ENCODE results near the gene ZBTB7C. TPM values are rescaled to one million over a fixed set of nuclear protein-coding genes. Genes with fewer than 3 reads are reported as not detected.

Gene ZBTB7C
- polyA plus RNA-seq, 1 donor (not counting 4 experiments of a cell fraction or from before 2014, with no cell fraction given) = 0.58 TPM

DNA sequence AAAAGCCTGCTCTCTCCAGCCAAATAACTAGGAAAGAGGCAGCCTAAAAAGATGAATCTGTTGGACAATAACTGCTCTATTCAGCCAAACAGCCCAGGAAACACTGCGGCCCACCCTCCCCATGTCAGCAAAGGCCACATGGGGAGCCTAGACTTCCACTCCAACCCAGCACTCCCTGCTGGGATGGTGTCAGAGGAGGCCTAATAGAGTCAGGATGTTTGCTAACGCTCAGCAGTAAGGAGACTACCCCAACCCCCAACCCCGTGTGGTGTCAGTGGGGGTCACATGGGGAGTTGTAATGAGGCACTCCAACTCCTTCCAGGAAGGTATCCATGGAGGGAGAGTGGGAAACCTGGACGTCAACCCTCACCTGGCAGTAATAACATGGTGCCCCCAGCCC, 41.6 kb downstream of the ZBTB7C start:
- H3K36me3 ChIP-seq (ENCODE audit: control insufficient read depth in 2 of 2, extremely low read depth in 1 of 2, insufficient read depth in 2 of 2, low read length in 2 of 2) = no peaks in the 10 kb centered on the region
- no peak overlapping the region for H3K27ac ChIP-seq (ENCODE audit: control insufficient read depth, insufficient read depth, low read length)
- H3K79me2 ChIP-seq (ENCODE audit: control insufficient read depth, insufficient read depth, low read length) = no peaks in the 10 kb centered on the region
- FAIRE-seq (no peak), DNase-seq (ENCODE audit: low read depth, low spot score) (no peak)
- TF ChIP-seq EZH2 (IDR thresholded peaks at IDR 0.05; ENCODE audit: low read length) = no peak
- TF ChIP-seq, protein P1, sequence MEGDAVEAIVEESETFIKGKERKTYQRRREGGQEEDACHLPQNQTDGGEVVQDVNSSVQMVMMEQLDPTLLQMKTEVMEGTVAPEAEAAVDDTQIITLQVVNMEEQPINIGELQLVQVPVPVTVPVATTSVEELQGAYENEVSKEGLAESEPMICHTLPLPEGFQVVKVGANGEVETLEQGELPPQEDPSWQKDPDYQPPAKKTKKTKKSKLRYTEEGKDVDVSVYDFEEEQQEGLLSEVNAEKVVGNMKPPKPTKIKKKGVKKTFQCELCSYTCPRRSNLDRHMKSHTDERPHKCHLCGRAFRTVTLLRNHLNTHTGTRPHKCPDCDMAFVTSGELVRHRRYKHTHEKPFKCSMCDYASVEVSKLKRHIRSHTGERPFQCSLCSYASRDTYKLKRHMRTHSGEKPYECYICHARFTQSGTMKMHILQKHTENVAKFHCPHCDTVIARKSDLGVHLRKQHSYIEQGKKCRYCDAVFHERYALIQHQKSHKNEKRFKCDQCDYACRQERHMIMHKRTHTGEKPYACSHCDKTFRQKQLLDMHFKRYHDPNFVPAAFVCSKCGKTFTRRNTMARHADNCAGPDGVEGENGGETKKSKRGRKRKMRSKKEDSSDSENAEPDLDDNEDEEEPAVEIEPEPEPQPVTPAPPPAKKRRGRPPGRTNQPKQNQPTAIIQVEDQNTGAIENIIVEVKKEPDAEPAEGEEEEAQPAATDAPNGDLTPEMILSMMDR (optimal IDR thresholded peaks at IDR 0.05 in 1 of 3, IDR thresholded peaks at IDR 0.05 in 1 of 3, conservative IDR thresholded peaks at IDR 0.05 in 1 of 3; ENCODE audit: extremely low read depth in 1 of 3, insufficient read depth in 2 of 3, low read length in 3 of 3) = no peak
- H3K4me2 ChIP-seq (ENCODE audit: control insufficient read depth, extremely low read depth, insufficient read depth, low read depth, low read length) = no peak overlapping the region
- no peaks in the 10 kb centered on the region for H3K9me1 ChIP-seq (ENCODE audit: control insufficient read depth, extremely low read depth, insufficient read depth, low read length)
- H3K9ac ChIP-seq (ENCODE audit: control insufficient read depth, extremely low read depth, insufficient read depth, low read length) = no peak overlapping the region
- H3K9me3 ChIP-seq (ENCODE audit: control insufficient read depth, low read depth, low read length) = no peaks in the 10 kb centered on the region
- no peaks in the 10 kb centered on the region for H4K20me1 ChIP-seq (ENCODE audit: control insufficient read depth, extremely low read depth, insufficient read depth, low read length)
- dilution Hi-C loops (cut with MboI; ENCODE audit: extremely low pct_ligation_motif_present, low sequenced_read_pairs) = no loop called here
- no peaks in the 10 kb centered on the region for H3K27me3 ChIP-seq (ENCODE audit: control insufficient read depth, extremely low read depth, insufficient read depth, low read length)
- no peak overlapping the region for H3K4me3 ChIP-seq (ENCODE audit: control insufficient read depth in 2 of 3, extremely low read depth in 1 of 3, insufficient read depth in 2 of 3, low read depth in 1 of 3, low read length in 3 of 3)
- no peak overlapping the region for H2AFZ ChIP-seq (ENCODE audit: control insufficient read depth, low read length)
- H3K4me1 ChIP-seq (ENCODE audit: control insufficient read depth, extremely low read depth, insufficient read depth, low read length) = no peaks in the 10 kb centered on the region

DNA sequence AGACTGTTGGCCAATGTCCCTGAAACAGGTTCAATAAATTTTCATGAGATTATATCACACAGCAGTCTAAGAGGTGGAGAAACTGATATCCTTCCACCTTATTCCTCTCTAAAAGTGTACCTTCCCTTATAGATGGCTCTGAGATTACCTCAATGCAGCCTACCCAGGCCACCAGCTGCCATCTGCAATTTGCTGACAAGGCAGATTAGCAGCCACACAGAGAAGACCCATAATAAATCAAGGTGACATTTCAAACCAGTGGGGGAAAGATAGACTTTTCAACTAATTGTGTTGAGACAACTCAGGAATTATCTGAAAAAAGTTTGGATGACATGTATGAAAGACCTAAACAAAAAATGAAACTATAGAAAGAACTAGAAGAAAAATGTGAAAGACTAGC, 43.2 kb downstream of the ZBTB7C start:
- dilution Hi-C loops (cut with MboI; ENCODE audit: extremely low pct_ligation_motif_present, low sequenced_read_pairs) = no loop called here
- H3K4me1 ChIP-seq (ENCODE audit: control insufficient read depth, extremely low read depth, insufficient read depth, low read length) = peaks cover 4% of the 10 kb centered on the region
- H3K36me3 ChIP-seq (ENCODE audit: control insufficient read depth in 2 of 2, extremely low read depth in 1 of 2, insufficient read depth in 2 of 2, low read length in 2 of 2) = no peaks in the 10 kb centered on the region
- H2AFZ ChIP-seq (ENCODE audit: control insufficient read depth, low read length) = no peak overlapping the region
- no peak overlapping the region for H3K27ac ChIP-seq (ENCODE audit: control insufficient read depth, insufficient read depth, low read length)
- no peaks in the 10 kb centered on the region for H3K27me3 ChIP-seq (ENCODE audit: control insufficient read depth, extremely low read depth, insufficient read depth, low read length)
- DNase-seq (ENCODE audit: low read depth, low spot score) (no peak), FAIRE-seq (no peak)
- H3K9ac ChIP-seq (ENCODE audit: control insufficient read depth, extremely low read depth, insufficient read depth, low read length) = no peak overlapping the region
- no peak overlapping the region for H3K4me2 ChIP-seq (ENCODE audit: control insufficient read depth, extremely low read depth, insufficient read depth, low read depth, low read length)
- H4K20me1 ChIP-seq (ENCODE audit: control insufficient read depth, extremely low read depth, insufficient read depth, low read length) = no peaks in the 10 kb centered on the region
- no peaks in the 10 kb centered on the region for H3K79me2 ChIP-seq (ENCODE audit: control insufficient read depth, insufficient read depth, low read length)
- H3K4me3 ChIP-seq (ENCODE audit: control insufficient read depth in 2 of 3, extremely low read depth in 1 of 3, insufficient read depth in 2 of 3, low read depth in 1 of 3, low read length in 3 of 3) = no peak overlapping the region
- no peak for TF ChIP-seq EZH2 (IDR thresholded peaks at IDR 0.05; ENCODE audit: low read length)
- TF ChIP-seq, protein P1 (optimal IDR thresholded peaks at IDR 0.05 in 1 of 3, IDR thresholded peaks at IDR 0.05 in 1 of 3, conservative IDR thresholded peaks at IDR 0.05 in 1 of 3; ENCODE audit: extremely low read depth in 1 of 3, insufficient read depth in 2 of 3, low read length in 3 of 3) = no peak
- no peaks in the 10 kb centered on the region for H3K9me3 ChIP-seq (ENCODE audit: control insufficient read depth, low read depth, low read length)
- H3K9me1 ChIP-seq (ENCODE audit: control insufficient read depth, extremely low read depth, insufficient read depth, low read length) = no peaks in the 10 kb centered on the region
